ENCODE results near the gene BIN1.

The BIN1 gene

GRCh38 chr2:127020536-127020935 lies 86.4 kb downstream of the BIN1 start:
- no peak for DNase-seq
- TF ChIP-seq CTCF (IDR thresholded peaks at IDR 0.05): no peak

GRCh38 chr2:127017548-127017947 lies 89.4 kb downstream of the BIN1 start:
- no peak for DNase-seq
- no peaks in the 10 kb centered on the region for H3K36me3 ChIP-seq
- H3K27ac ChIP-seq: no peak overlapping the region
- H3K27me3 ChIP-seq: peaks cover 0 to 36% of the 10 kb centered on the region in 2 donors
- intact Hi-C loops (cut with DNase I; ENCODE audit: low total_unique reads): no loop called here
- no peaks in the 10 kb centered on the region for H3K9me3 ChIP-seq
- H3K4me1 ChIP-seq: no peaks in the 10 kb centered on the region
- TF ChIP-seq CTCF (IDR thresholded peaks at IDR 0.05): no peak
- no peak overlapping the region for H3K4me3 ChIP-seq

More at GRCh38 chr2:127020536-127020935, 86.4 kb downstream of the BIN1 start:
- Histone ChIP-seq H3K9me3 (no peaks in the 10 kb centered on the region), H3K4me3 (no peak overlapping the region), H3K36me3 (no peaks in the 10 kb centered on the region), H3K27me3 (peaks cover 0 to 21% of the 10 kb centered on the region in 2 donors), H3K27ac (no peak overlapping the region), H3K4me1 (peaks cover 0 to 10% (median 7%) of the 10 kb centered on the region in 4 donors)
- intact Hi-C loops (cut with DNase I; ENCODE audit: low total_unique reads): no loop called here

GRCh38 chr2:127016329-127016728 lies 90.6 kb downstream of the BIN1 start:
- H3K27me3 ChIP-seq: peaks cover 0 to 44% of the 10 kb centered on the region in 2 donors
- H3K4me1 ChIP-seq: no peaks in the 10 kb centered on the region
- intact Hi-C loops (cut with DNase I; ENCODE audit: low total_unique reads): no loop called here
- no peak for TF ChIP-seq CTCF (IDR thresholded peaks at IDR 0.05)
- no peaks in the 10 kb centered on the region for H3K9me3 ChIP-seq
- H3K36me3 ChIP-seq: no peaks in the 10 kb centered on the region
- H3K27ac ChIP-seq: no peak overlapping the region
- no peak for DNase-seq
- H3K4me3 ChIP-seq: no peak overlapping the region

- no peak for DNase-seq
- Histone ChIP-seq H3K27me3 (peaks cover 0 to 44% of the 10 kb centered on the region in 2 donors), H3K9me3 (peaks cover 0 to under 1% (median 0%) of the 10 kb centered on the region in 3 donors), H3K36me3 (no peaks in the 10 kb centered on the region), H3K4me3 (no peak overlapping the region), H3K27ac (no peak overlapping the region), H3K4me1 (no peaks in the 10 kb centered on the region)
- intact Hi-C loops (cut with DNase I; ENCODE audit: low total_unique reads): no loop called here
- no peak for TF ChIP-seq CTCF (IDR thresholded peaks at IDR 0.05)
These were observed 91.6 kb downstream of the BIN1 start for GRCh38 chr2:127015106-127015910.

GRCh38 chr2:127014630-127015029 lies 92.3 kb downstream of the BIN1 start:
- no peak overlapping the region for H3K27ac ChIP-seq
- no peaks in the 10 kb centered on the region for H3K36me3 ChIP-seq
- no peaks in the 10 kb centered on the region for H3K4me1 ChIP-seq
- no peak overlapping the region for H3K4me3 ChIP-seq
- intact Hi-C loops (cut with DNase I; ENCODE audit: low total_unique reads): no loop called here
- DNase-seq: no peak
- H3K9me3 ChIP-seq: peaks cover 0 to 5% (median 0%) of the 10 kb centered on the region in 3 donors
- peaks cover 0 to 44% of the 10 kb centered on the region in 2 donors for H3K27me3 ChIP-seq
- no peak for TF ChIP-seq CTCF (IDR thresholded peaks at IDR 0.05)
